GM12874 (cell line): ENCODE measurements around the gene ARHGEF19.

ENCODE experiments used
- TF ChIP-seq, protein P1 (sequence below): IDR thresholded peaks from 2 replicates; pipeline ENCODE4 v1.5.1; 2011; ENCODE audit warnings: low read depth, mild to moderate bottlenecking, control low read depth, low read length, moderate library complexity; ENCODE audit not compliant: insufficient read depth

Gene ARHGEF19

DNA sequence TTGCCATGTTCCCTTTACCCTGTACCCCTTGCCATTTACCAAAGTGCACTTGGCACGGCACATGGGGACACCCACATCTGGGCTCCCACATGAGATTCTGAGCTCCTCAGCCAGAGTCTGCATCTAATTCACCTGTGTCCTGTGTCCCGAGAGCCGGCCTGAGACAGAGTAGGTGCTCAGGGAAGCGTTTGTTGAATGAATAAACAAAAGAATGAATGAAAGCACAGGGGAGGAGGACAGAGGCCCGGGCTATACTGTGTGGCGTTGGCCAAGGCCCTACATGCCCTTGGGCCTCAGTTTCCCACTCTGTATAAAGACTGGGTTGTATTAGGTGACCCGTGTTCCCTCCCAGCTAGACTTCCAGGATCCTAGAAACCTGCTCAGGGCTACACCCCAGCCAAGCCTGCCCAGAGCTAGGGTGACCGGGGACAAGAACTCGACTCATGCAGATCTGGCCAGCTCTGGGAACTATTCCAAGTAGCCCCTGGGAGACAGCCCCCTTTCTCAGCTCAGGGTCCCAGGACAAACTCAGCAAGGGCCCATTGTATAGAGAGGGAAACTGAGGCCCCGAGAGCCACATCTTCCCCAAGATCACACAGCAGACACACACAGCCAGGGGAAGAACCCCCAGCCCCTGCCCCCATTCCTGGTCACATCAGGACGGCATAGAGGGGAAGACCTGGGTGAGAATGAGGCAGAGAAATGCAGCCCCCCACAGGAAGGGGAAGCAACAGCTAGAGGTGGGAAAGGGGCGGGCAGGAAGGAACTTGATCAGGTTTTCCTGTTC, 62.6 kb downstream of the ARHGEF19 start:
- TF ChIP-seq, protein P1, sequence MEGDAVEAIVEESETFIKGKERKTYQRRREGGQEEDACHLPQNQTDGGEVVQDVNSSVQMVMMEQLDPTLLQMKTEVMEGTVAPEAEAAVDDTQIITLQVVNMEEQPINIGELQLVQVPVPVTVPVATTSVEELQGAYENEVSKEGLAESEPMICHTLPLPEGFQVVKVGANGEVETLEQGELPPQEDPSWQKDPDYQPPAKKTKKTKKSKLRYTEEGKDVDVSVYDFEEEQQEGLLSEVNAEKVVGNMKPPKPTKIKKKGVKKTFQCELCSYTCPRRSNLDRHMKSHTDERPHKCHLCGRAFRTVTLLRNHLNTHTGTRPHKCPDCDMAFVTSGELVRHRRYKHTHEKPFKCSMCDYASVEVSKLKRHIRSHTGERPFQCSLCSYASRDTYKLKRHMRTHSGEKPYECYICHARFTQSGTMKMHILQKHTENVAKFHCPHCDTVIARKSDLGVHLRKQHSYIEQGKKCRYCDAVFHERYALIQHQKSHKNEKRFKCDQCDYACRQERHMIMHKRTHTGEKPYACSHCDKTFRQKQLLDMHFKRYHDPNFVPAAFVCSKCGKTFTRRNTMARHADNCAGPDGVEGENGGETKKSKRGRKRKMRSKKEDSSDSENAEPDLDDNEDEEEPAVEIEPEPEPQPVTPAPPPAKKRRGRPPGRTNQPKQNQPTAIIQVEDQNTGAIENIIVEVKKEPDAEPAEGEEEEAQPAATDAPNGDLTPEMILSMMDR: no peak

DNA sequence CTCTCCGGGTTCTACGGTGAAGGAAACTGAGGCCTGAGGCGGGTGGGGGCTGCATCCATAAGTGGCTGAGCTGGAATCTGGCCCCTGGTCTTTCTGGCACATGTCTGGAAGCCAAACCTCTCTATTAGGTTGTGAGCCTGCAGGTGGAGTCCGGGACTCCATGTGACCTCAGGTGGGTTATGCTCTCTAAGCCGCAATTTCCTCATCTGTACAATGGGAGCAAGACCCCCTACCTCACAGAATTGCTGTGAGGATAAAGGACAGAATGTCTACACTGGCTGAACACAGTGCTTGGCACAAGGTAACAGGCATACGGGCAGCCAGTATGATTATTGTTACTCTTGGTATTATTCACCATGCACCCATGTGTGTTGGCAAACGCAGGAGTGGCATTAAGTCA, 63.3 kb downstream of the ARHGEF19 start:
- TF ChIP-seq, protein P1: no peak

DNA sequence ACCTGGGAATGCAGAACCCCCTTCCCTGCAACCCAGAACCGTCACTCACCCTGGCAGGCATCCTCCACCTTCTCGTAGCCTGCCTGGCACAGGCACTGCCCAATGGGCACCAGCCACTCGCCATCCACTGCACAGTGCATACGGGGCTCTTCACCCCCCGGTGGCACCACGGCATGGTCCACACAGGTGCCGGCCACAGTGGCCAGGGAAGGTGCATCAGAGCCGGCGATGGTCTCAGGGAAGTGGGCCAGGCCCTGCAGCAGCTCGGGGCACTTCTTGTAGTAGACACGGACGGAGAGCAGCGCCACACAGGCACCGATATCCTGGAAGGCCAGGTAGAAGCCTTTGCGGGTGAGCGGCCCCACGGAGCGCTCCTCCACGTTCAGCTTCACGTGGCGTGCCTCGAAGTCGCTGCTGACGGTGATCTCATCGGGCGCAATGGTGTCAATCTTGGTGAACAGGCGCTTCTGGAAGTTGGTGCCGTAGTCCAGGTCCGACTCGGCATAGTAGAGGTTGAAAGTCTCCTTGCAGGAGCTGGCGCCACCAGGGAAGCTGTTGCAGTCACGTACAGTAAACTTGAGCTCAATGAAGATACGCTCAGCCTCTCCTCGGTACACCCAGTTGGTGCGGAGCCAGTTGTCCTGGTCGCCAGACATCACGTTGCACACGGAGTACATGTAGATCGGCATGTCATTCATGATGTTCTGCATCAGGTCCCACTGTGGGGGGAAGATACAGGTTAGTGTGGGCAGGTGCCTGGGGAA, 63.9 kb downstream of the ARHGEF19 start:
- TF ChIP-seq, protein P1: no peak
